NCI-H1417 (cell line): ENCODE results near the gene GNAT1.
"Not testable (repeated sequence)": the region's sequence is repeated elsewhere in the genome, so short reads cannot be mapped to it uniquely, and the experiment has no call there.

Experiments
- DNase-seq, 3 experiments: peaks; one replicate each; lab custom pipeline; 2025; lab: John Stamatoyannopoulos, UW

GNAT1 gene

DNA sequence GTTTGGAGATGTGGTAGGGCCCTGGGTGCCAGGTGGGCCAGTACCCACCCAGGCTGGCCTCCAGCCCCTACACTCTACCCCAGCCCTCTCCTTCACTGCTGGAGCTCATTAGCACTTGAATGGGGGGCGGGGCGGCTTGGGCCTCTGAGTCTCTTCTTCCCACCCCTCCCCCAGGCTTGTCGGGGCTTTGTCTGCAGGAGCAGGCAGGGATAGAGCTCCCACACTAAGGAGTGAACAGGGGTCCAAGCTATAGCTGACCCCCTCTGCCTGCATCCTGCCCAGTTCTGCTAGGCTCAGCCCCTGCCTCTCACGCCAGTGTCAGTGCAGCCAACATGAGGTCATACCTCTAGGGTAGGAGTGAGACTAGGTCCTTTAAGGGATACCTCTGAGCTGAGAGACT is 49.8 kb downstream of the GNAT1 start:
- DNase-seq, result peak in 2 of 3 experiments; percentile 56 to 72

DNA sequence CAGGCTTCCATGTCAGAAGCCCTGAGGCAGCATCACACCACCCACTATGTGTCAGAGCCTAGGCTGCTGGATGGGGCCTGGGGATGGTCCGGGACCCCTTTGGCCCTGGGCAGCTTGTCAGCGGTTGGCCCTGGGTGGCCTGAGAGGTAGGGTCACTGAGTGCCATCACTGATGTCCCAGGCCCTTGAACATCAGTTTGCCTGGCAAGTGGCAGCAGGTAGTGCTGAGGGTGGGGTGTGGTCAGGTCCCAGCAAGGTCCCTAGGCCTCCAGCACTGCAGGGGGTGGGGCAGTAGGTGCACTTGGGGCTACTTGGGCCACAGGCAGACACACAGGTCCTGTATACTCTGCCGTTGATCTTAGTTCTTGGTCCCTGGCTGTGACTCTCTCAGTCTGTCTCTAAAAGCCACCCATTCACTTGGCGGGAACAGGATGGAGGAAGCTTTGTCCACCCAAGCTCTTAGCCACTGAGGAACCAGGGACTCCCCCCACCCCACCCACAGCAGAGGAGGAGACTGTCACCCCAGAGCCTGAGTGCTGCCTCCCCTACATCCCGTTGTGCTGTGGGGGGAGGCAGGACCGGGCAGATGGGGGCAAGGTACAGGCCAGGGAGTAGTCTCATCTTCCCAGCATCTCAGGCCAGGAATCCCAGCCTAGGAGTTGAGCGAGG is 50.4 kb downstream of the GNAT1 start:
- DNase-seq, result no peak

DNA sequence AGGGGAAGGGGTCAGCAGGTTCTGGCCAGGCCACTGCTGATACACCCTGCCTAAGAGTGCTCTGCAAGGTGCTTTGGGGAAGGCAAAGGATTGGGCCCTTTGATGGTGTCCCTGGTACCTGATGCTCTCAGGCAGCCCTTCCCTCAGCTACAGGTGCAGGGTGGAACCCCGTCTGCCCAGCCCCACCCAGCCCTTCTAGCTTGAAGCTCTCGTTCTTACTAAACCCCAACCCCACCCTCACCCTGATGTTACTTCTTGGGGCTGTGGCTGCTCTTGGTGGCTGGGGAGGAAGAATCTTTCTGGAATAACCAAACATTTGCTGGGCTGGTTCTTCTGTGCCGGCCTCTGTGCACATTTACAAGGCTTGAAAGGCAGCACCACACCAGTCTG is 51.0 kb downstream of the GNAT1 start:
- DNase-seq, result no peak

DNA sequence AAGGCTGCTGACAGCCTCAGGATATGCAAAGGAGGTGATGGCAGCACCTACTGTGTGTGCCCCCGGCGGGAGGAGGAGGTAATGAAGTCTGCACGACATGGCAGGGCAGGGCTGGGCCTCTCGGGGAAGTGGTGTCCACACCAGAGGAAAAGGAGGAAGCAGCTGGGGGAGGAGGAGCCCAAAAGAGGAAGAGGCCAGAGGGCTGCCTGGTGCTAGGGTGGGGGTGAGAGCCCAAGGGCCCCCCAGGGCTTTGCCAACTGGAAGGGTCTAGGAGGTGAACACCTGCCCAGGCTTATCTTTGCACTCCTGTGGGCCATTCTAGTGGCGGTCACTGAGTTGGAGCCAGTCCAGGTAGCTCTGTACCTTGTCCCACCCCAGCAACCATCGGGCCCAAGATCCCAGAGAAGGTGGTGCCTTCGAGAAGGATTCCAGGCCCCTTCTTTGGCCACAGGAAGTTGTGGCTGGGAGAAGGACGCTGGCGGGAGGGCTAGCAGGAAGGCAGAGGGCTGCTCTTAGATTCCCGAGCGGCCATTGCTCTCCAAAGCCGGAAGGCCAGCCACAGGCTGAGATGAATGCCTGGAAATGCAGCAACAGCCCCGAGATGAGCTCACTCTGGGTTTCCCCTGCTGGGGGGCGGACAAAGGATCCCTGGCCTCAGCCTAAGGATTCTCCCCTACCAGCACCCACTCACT is 51.6 kb downstream of the GNAT1 start:
- DNase-seq, result no peak

DNA sequence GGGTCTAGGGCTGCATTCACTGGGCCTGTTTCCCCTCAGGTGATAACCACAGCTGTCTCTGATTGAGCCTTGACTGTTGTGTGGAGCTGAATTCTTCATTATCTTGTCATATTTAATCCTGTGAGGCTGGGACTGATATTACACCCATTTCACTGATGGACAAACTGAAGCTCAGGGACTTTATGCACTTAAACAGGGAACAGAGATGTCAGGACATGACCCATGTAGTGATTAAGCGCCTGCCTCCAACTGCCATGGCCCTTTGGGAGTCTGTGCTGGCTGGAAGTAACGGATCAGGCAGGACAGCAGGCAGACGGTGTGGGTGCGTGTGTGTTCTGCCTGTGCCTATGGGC is 52.1 kb downstream of the GNAT1 start:
- no peak for DNase-seq

DNA sequence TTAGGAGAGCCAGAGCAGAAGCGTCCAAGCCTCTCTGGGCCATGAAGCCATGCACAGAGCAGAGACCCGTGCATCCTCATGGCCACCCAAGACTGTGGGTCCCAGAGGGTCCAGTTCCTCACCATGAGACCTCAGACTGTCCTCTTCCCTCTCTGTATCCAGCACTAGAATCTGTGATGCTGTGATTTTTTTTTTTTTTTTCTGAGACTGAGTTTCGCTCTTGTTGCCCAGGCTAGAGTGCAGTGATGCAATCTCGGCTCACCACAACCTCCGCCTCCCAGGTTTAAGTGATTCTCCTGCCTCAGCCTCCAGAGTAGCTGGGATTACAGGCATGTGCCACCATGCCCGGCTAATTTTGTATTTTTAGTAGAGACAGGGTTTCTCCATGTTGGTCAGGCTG is 53.4 kb downstream of the GNAT1 start:
- DNase-seq, result not testable (repeated sequence)

DNA sequence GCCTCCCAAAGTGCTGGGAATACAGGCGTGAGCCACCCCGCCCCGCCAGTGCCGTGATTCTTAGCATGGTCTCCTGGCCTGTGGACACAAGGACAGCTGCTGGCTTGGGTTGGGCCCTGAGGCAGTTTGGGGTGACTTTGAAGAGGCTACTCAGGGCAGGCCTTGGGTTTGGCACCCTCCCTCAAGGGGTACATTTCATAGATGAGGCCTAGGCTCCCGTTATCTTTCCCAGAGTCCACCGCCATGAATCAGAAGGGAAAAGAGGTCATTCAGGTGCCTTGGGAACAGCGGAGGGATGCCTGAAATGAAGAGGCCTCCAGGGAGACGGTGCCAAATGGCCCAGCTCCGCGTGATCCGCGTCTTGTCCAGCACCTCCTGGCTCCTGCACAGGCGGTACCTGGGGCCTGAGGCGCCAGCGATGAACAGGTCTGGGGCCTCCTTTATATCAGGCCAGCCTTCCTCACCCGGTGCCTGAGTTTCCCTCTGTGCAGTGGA is 53.9 kb downstream of the GNAT1 start:
- no peak for DNase-seq

DNA sequence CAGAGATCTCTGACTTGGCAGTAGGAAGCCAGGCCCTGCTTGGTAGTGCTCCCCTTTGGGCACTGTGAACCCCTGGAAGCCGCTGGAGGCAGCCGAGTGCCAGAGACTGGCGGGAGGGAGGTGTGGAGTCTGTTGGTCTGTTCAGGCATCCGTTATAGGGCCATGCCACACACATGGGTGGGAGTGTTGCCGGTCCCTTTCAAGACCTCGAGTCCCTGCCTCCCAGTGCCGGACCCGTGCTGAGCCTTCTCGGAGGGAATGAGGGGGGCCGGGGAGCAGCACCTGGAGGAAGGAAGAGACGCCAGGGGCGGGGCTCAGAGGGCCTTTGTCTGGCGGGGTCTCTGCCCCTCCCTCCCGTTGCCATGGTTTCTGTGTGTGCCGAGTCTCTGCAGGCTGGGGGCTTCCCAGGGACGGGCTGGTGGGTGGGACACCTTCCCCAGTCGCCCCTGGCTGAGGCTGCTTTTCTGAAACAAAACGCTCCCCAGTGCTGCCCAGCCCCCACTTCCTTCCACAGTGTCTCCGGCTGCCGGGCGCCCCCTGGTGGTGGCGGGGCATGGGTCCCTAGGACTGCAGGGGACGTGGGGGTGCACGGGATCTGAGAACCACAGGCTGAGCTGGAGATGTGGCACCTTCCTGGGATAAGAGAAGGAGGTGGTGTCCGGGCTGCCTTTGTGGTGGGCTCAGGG is 54.6 kb downstream of the GNAT1 start:
- DNase-seq, result peak; percentile 73 to 87 (median 76)

DNA sequence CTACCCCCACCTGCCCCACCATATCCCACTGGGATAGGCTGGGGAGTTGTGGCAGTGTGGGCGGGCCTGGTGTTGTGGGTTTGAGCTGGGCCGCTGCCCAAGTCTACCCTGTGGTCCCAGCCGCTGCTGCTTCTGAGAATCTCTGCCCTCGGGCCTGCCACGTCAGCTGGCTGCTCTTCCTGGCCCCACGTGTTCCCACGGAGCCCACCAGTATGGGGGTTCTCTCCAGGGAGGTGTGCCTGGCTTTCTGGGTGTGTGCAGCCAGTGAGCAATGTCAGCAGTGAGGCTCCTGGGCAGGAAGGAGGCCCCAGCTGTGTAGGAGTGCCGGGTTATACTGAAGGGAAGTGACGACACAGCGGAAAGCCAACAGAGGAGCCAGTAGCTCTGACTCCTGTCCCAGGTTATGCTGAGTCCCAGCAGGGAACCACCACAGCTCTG is 55.1 kb downstream of the GNAT1 start:
- peak in 1 of 3 experiments; percentile 10 for DNase-seq
